ENCODE results near the gene RSF1.
A peak's percentile ranks its signal among the peaks of the same experiment; 100 is the strongest.

The RSF1 gene

GRCh38 chr11:77779935-77780334 is 40.6 kb downstream of the RSF1 start:
- Histone ChIP-seq H3K27me3 (ENCODE audit: insufficient read depth, low read length) (no peaks in the 10 kb centered on the region), H4K8ac (ENCODE audit: low read depth, low read length) (no peak overlapping the region), H2BK120ac (ENCODE audit: insufficient read depth, low read length, poor library complexity) (no peak overlapping the region), H3K18ac (ENCODE audit: low read length) (no peak overlapping the region), H3K79me2 (ENCODE audit: control insufficient read depth, insufficient read depth, low read length, poor library complexity) (no peaks in the 10 kb centered on the region), H2AK5ac (ENCODE audit: low read length) (no peak overlapping the region), H4K91ac (ENCODE audit: low read depth, low read length) (no peak overlapping the region), H3K27ac (ENCODE audit: low read depth, low read length) (no peak overlapping the region), H4K12ac (ENCODE audit: low read depth, low read length) (no peak overlapping the region), H3K4me2 (ENCODE audit: low read length) (no peak overlapping the region), H3K9ac (ENCODE audit: low read length) (no peak overlapping the region), H3K36me3 (ENCODE audit: control insufficient read depth in 1 of 2, insufficient read depth in 2 of 2, low read length in 2 of 2) (peaks cover 0 to 3% of the 10 kb centered on the region in 2 experiments), H2BK12ac (ENCODE audit: low read length) (no peak overlapping the region), H3K14ac (ENCODE audit: low read length) (no peak overlapping the region), H2AFZ (ENCODE audit: insufficient read depth, low read length, poor library complexity) (no peak overlapping the region), H3K79me1 (ENCODE audit: low read length) (no peaks in the 10 kb centered on the region), H2BK5ac (ENCODE audit: low read depth, low read length, poor library complexity) (no peak overlapping the region), H3K4ac (ENCODE audit: low read depth, low read length) (no peak overlapping the region), H3K4me1 (ENCODE audit: control insufficient read depth in 1 of 2, insufficient read depth in 2 of 2, low read length in 2 of 2) (no peaks in the 10 kb centered on the region), H3K9me3 (ENCODE audit: insufficient read depth, low read depth, low read length) (no peaks in the 10 kb centered on the region), H3K23ac (ENCODE audit: low read length) (no peak overlapping the region), H3K4me3 (ENCODE audit: low read depth, low read length) (no peak overlapping the region)
- peak in 1 of 2 donors; percentile 35 for DNase-seq

- Histone ChIP-seq H2AK5ac (ENCODE audit: low read length) (no peak overlapping the region), H3K18ac (ENCODE audit: low read length) (no peak overlapping the region), H3K36me3 (ENCODE audit: control insufficient read depth in 1 of 2, insufficient read depth in 2 of 2, low read length in 2 of 2) (peaks cover 0 to 3% of the 10 kb centered on the region in 2 experiments), H3K9me3 (ENCODE audit: insufficient read depth, low read depth, low read length) (no peaks in the 10 kb centered on the region), H3K4ac (ENCODE audit: low read depth, low read length) (no peak overlapping the region), H3K4me1 (ENCODE audit: control insufficient read depth in 1 of 2, insufficient read depth in 2 of 2, low read length in 2 of 2) (no peaks in the 10 kb centered on the region), H3K27ac (ENCODE audit: low read depth, low read length) (no peak overlapping the region), H2BK12ac (ENCODE audit: low read length) (no peak overlapping the region), H3K4me2 (ENCODE audit: low read length) (no peak overlapping the region), H3K14ac (ENCODE audit: low read length) (no peak overlapping the region), H2AFZ (ENCODE audit: insufficient read depth, low read length, poor library complexity) (no peak overlapping the region), H2BK120ac (ENCODE audit: insufficient read depth, low read length, poor library complexity) (no peak overlapping the region), H4K8ac (ENCODE audit: low read depth, low read length) (no peak overlapping the region), H2BK5ac (ENCODE audit: low read depth, low read length, poor library complexity) (no peak overlapping the region), H4K91ac (ENCODE audit: low read depth, low read length) (no peak overlapping the region), H3K9ac (ENCODE audit: low read length) (no peak overlapping the region), H3K79me2 (ENCODE audit: control insufficient read depth, insufficient read depth, low read length, poor library complexity) (no peaks in the 10 kb centered on the region), H3K27me3 (ENCODE audit: insufficient read depth, low read length) (no peaks in the 10 kb centered on the region), H4K12ac (ENCODE audit: low read depth, low read length) (no peak overlapping the region), H3K23ac (ENCODE audit: low read length) (no peak overlapping the region), H3K79me1 (ENCODE audit: low read length) (no peaks in the 10 kb centered on the region), H3K4me3 (ENCODE audit: low read depth, low read length) (no peak overlapping the region)
- DNase-seq: no peak
- no CpG with 5 or more reads among the region's 1 CpG for WGBS (ENCODE audit: extremely low coverage, insufficient coverage, insufficient read length)
Measured at GRCh38 chr11:77778549-77778948, 42.0 kb downstream of the RSF1 start.

- Histone ChIP-seq H3K4me1 (ENCODE audit: control insufficient read depth in 1 of 2, insufficient read depth in 2 of 2, low read length in 2 of 2) (no peaks in the 10 kb centered on the region), H3K23ac (ENCODE audit: low read length) (no peak overlapping the region), H2AK5ac (ENCODE audit: low read length) (no peak overlapping the region), H2BK120ac (ENCODE audit: insufficient read depth, low read length, poor library complexity) (no peak overlapping the region), H4K8ac (ENCODE audit: low read depth, low read length) (no peak overlapping the region), H3K4me2 (ENCODE audit: low read length) (no peak overlapping the region), H3K79me2 (ENCODE audit: control insufficient read depth, insufficient read depth, low read length, poor library complexity) (no peaks in the 10 kb centered on the region), H3K9me3 (ENCODE audit: insufficient read depth, low read depth, low read length) (no peaks in the 10 kb centered on the region), H3K4ac (ENCODE audit: low read depth, low read length) (no peak overlapping the region), H3K27me3 (ENCODE audit: insufficient read depth, low read length) (no peaks in the 10 kb centered on the region), H2AFZ (ENCODE audit: insufficient read depth, low read length, poor library complexity) (no peak overlapping the region), H3K9ac (ENCODE audit: low read length) (no peak overlapping the region), H3K18ac (ENCODE audit: low read length) (no peak overlapping the region), H3K36me3 (ENCODE audit: control insufficient read depth in 1 of 2, insufficient read depth in 2 of 2, low read length in 2 of 2) (peaks cover 0 to 3% of the 10 kb centered on the region in 2 experiments), H2BK5ac (ENCODE audit: low read depth, low read length, poor library complexity) (no peak overlapping the region), H3K14ac (ENCODE audit: low read length) (no peak overlapping the region), H3K79me1 (ENCODE audit: low read length) (no peaks in the 10 kb centered on the region), H3K27ac (ENCODE audit: low read depth, low read length) (no peak overlapping the region), H4K12ac (ENCODE audit: low read depth, low read length) (no peak overlapping the region), H4K91ac (ENCODE audit: low read depth, low read length) (no peak overlapping the region), H2BK12ac (ENCODE audit: low read length) (no peak overlapping the region), H3K4me3 (ENCODE audit: low read depth, low read length) (no peak overlapping the region)
- no peak for DNase-seq
- no CpG with 5 or more reads among the region's 1 CpG for WGBS (ENCODE audit: extremely low coverage, insufficient coverage, insufficient read length)
Measured at GRCh38 chr11:77778118-77778517, 42.4 kb downstream of the RSF1 start.

- no peaks in the 10 kb centered on the region for H3K9me3 ChIP-seq (ENCODE audit: insufficient read depth, low read depth, low read length)
- H3K27ac ChIP-seq (ENCODE audit: low read depth, low read length): no peak overlapping the region
- H3K23ac ChIP-seq (ENCODE audit: low read length): no peak overlapping the region
- no peak overlapping the region for H3K18ac ChIP-seq (ENCODE audit: low read length)
- H3K4me3 ChIP-seq (ENCODE audit: low read depth, low read length): no peak overlapping the region
- no peak overlapping the region for H3K4ac ChIP-seq (ENCODE audit: low read depth, low read length)
- no peak overlapping the region for H4K91ac ChIP-seq (ENCODE audit: low read depth, low read length)
- H3K4me2 ChIP-seq (ENCODE audit: low read length): no peak overlapping the region
- no peaks in the 10 kb centered on the region for H3K79me1 ChIP-seq (ENCODE audit: low read length)
- H3K9ac ChIP-seq (ENCODE audit: low read length): no peak overlapping the region
- no peaks in the 10 kb centered on the region for H3K27me3 ChIP-seq (ENCODE audit: insufficient read depth, low read length)
- H3K79me2 ChIP-seq (ENCODE audit: control insufficient read depth, insufficient read depth, low read length, poor library complexity): no peaks in the 10 kb centered on the region
- no peak overlapping the region for H2BK5ac ChIP-seq (ENCODE audit: low read depth, low read length, poor library complexity)
- peak in 1 of 2 donors; percentile 53 for DNase-seq
- H3K36me3 ChIP-seq (ENCODE audit: control insufficient read depth in 1 of 2, insufficient read depth in 2 of 2, low read length in 2 of 2): no peaks in the 10 kb centered on the region
- H4K8ac ChIP-seq (ENCODE audit: low read depth, low read length): no peak overlapping the region
- no peaks in the 10 kb centered on the region for H3K4me1 ChIP-seq (ENCODE audit: control insufficient read depth in 1 of 2, insufficient read depth in 2 of 2, low read length in 2 of 2)
- no peak overlapping the region for H2AFZ ChIP-seq (ENCODE audit: insufficient read depth, low read length, poor library complexity)
- no peak overlapping the region for H2BK120ac ChIP-seq (ENCODE audit: insufficient read depth, low read length, poor library complexity)
- H4K12ac ChIP-seq (ENCODE audit: low read depth, low read length): no peak overlapping the region
- H3K14ac ChIP-seq (ENCODE audit: low read length): no peak overlapping the region
- WGBS (ENCODE audit: extremely low coverage, insufficient coverage, insufficient read length): no CpG with 5 or more reads among the region's 1 CpG
- H2BK12ac ChIP-seq (ENCODE audit: low read length): no peak overlapping the region
- H2AK5ac ChIP-seq (ENCODE audit: low read length): no peak overlapping the region
Measured at GRCh38 chr11:77776455-77776854, 44.1 kb downstream of the RSF1 start.
